ENCODE results near the gene RBPMS2.

GRCh38 chr15:64779630-64780029, 4.2 kb upstream of the RBPMS2 start:
- TF ChIP-seq RFX5 (IDR thresholded peaks at IDR 0.05; ENCODE audit: borderline replicate concordance, low read depth, low read length) (no peak), SIN3A (conservative IDR thresholded peaks at IDR 0.05 in 1 of 2, IDR thresholded peaks at IDR 0.05 in 1 of 2; ENCODE audit: low read depth in 1 of 2, low read length in 2 of 2) (no peak), PHF8 (conservative IDR thresholded peaks at IDR 0.05; ENCODE audit: low read depth, low read length) (no peak)
- TF ChIP-seq, protein P1, sequence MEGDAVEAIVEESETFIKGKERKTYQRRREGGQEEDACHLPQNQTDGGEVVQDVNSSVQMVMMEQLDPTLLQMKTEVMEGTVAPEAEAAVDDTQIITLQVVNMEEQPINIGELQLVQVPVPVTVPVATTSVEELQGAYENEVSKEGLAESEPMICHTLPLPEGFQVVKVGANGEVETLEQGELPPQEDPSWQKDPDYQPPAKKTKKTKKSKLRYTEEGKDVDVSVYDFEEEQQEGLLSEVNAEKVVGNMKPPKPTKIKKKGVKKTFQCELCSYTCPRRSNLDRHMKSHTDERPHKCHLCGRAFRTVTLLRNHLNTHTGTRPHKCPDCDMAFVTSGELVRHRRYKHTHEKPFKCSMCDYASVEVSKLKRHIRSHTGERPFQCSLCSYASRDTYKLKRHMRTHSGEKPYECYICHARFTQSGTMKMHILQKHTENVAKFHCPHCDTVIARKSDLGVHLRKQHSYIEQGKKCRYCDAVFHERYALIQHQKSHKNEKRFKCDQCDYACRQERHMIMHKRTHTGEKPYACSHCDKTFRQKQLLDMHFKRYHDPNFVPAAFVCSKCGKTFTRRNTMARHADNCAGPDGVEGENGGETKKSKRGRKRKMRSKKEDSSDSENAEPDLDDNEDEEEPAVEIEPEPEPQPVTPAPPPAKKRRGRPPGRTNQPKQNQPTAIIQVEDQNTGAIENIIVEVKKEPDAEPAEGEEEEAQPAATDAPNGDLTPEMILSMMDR (IDR thresholded peaks at IDR 0.05; ENCODE audit: control extremely low read depth in 1 of 3, insufficient read depth in 1 of 3, low read depth in 1 of 3, low read length in 3 of 3), result no peak
- TF ChIP-seq, protein P2, sequence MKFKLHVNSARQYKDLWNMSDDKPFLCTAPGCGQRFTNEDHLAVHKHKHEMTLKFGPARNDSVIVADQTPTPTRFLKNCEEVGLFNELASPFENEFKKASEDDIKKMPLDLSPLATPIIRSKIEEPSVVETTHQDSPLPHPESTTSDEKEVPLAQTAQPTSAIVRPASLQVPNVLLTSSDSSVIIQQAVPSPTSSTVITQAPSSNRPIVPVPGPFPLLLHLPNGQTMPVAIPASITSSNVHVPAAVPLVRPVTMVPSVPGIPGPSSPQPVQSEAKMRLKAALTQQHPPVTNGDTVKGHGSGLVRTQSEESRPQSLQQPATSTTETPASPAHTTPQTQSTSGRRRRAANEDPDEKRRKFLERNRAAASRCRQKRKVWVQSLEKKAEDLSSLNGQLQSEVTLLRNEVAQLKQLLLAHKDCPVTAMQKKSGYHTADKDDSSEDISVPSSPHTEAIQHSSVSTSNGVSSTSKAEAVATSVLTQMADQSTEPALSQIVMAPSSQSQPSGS (IDR thresholded peaks at IDR 0.05; ENCODE audit: low read length), result no peak

Measured in H1 (cell line).